H1 (cell line): ENCODE measurements around the gene SLC36A4. TPM values are rescaled to one million over a fixed set of nuclear protein-coding genes. Genes with fewer than 3 reads are reported as not detected.

ENCODE experiments used
- CTCF ChIA-PET: fragments of 300-600 bp; sonication (Branson Sonifier 250); formaldehyde crosslinking; loops from one replicate; lab custom pipeline; 2021; ENCODE audit not compliant: partially characterized antibody; lab: Charles Lee
- POLR2A ChIA-PET: fragments of 300-600 bp; sonication (Branson Sonifier 250); formaldehyde crosslinking; loops from one replicate; lab custom pipeline; 2021; ENCODE audit warnings: inconsistent platforms; ENCODE audit not compliant: partially characterized antibody; lab: Charles Lee
- DNase-seq, 2 experiments: peaks; one replicate each; pipeline versions ENCODE4 v3.0.0 to v3.0.0-alpha.2; 2010 to 2022; ENCODE audit warnings: low spot score in 2 of 2, low read depth in 1 of 2, mixed read lengths in 1 of 2
- FAIRE-seq: peaks from 2 replicates; lab custom pipeline; 2011; peaks lifted over from hg19 to GRCh38; lab: Jason Lieb, UNC
- H2AFZ ChIP-seq: 2 replicates; pipeline ENCODE4 v1.8.1; 2012; ENCODE audit warnings: low read length, inconsistent platforms
- H2AK5ac ChIP-seq: 2 replicates; pipeline ENCODE4 v1.6.1; 2013; ENCODE audit warnings: low read depth, low read length
- H2BK120ac ChIP-seq: replicated peaks from 2 replicates; pipeline ENCODE3; 2013; ENCODE audit warnings: low read depth, low read length, inconsistent platforms
- H2BK12ac ChIP-seq: 2 replicates; pipeline ENCODE4 v1.6.1; 2013; ENCODE audit warnings: low read depth, low read length
- H2BK15ac ChIP-seq: 2 replicates; pipeline ENCODE4 v1.6.1; 2013; ENCODE audit warnings: low read length
- H2BK20ac ChIP-seq: 2 replicates; pipeline ENCODE4 v1.6.1; 2013; ENCODE audit warnings: low read length
- H2BK5ac ChIP-seq: 2 replicates; pipeline ENCODE4 v1.6.1; 2013; ENCODE audit warnings: low read depth, low read length
- H3K14ac ChIP-seq: 2 replicates; pipeline ENCODE4 v1.6.1; 2013; ENCODE audit warnings: inconsistent platforms; ENCODE audit not compliant: insufficient read length
- H3K18ac ChIP-seq: 2 replicates; pipeline ENCODE4 v1.6.1; 2013; ENCODE audit warnings: low read length; ENCODE audit errors: extremely low read depth
- H3K23ac ChIP-seq: 2 replicates; pipeline ENCODE4 v1.6.1; 2013; ENCODE audit warnings: inconsistent platforms; ENCODE audit not compliant: insufficient read length
- H3K23me2 ChIP-seq: 2 replicates; pipeline ENCODE4 v1.6.1; 2013; ENCODE audit warnings: low read depth, low read length
- H3K27ac ChIP-seq: 2 replicates; pipeline ENCODE4 v1.6.1; 2011; ENCODE audit warnings: low read depth, low read length, inconsistent platforms
- H3K27me3 ChIP-seq, 4 experiments: replicated peaks in 1 of 4; 1 replicate in 1 of 4; 2 replicates in 3 of 4; pipeline versions ENCODE4 v1.6.1 to v1.8.1; 2011 to 2013; ENCODE audit warnings: low read length in 3 of 4, mild to moderate bottlenecking in 3 of 4, inconsistent platforms in 2 of 4, mixed read lengths in 2 of 4, moderate library complexity in 1 of 4; ENCODE audit not compliant: control insufficient read depth in 3 of 4, insufficient read depth in 3 of 4; ENCODE audit errors: extremely low read depth in 1 of 4
- H3K36me3 ChIP-seq, 4 experiments: 2 replicates each; pipeline versions ENCODE4 v1.6.1 to v1.8.1; 2011 to 2013; ENCODE audit warnings: mild to moderate bottlenecking in 4 of 4, low read length in 3 of 4, moderate library complexity in 2 of 4, control low read depth in 1 of 4, inconsistent platforms in 1 of 4; ENCODE audit not compliant: insufficient read depth in 4 of 4, control insufficient read depth in 2 of 4
- H3K4ac ChIP-seq: replicated peaks from 2 replicates; pipeline ENCODE3; 2013; ENCODE audit warnings: low read length, low read depth, mixed read lengths, inconsistent platforms; ENCODE audit not compliant: insufficient read length
- H3K4me1 ChIP-seq, 4 experiments: replicated peaks in 1 of 4; 1 replicate in 1 of 4; 2 replicates in 3 of 4; pipeline versions ENCODE4 v1.6.1 to v1.8.1; 2011 to 2013; ENCODE audit warnings: low read length in 3 of 4, inconsistent platforms in 2 of 4, mixed read lengths in 1 of 4; ENCODE audit not compliant: insufficient read depth in 4 of 4, control insufficient read depth in 3 of 4
- H3K4me2 ChIP-seq, 2 experiments: 2 replicates each; pipeline versions ENCODE4 v1.6.1 to v1.8.1; 2011 to 2013; ENCODE audit warnings: low read depth in 2 of 2, low read length in 2 of 2, control low read depth in 1 of 2, inconsistent platforms in 1 of 2, mild to moderate bottlenecking in 1 of 2; ENCODE audit not compliant: insufficient read depth in 1 of 2
- H3K4me3 ChIP-seq, 4 experiments: fragments of 200-600, 300-600 bp in 1 of 4; sonication (generic), shearing (Covaris generic), sonication (Bioruptor Twin) in 1 of 4; 2 replicates each; pipeline versions ENCODE4 v1.5.1 to v1.8.1; 2011 to 2016; ENCODE audit warnings: low read length in 4 of 4, low read depth in 3 of 4, control low read depth in 2 of 4, inconsistent platforms in 2 of 4, mild to moderate bottlenecking in 2 of 4, mixed read lengths in 1 of 4, moderate library complexity in 1 of 4; ENCODE audit not compliant: insufficient read depth in 2 of 4; ENCODE audit errors: extremely low read depth in 1 of 4
- H3K56ac ChIP-seq: replicated peaks from 2 replicates; pipeline ENCODE3; 2013; ENCODE audit warnings: low read depth, mild to moderate bottlenecking, mixed read lengths, low read length, inconsistent platforms; ENCODE audit not compliant: insufficient read length
- H3K79me1 ChIP-seq: 2 replicates; pipeline ENCODE4 v1.6.1; 2013; ENCODE audit warnings: low read depth, low read length, control low read depth
- H3K79me2 ChIP-seq, 2 experiments: 2 replicates each; pipeline versions ENCODE4 v1.6.1 to v1.8.1; 2012 to 2013; ENCODE audit warnings: low read length in 2 of 2, mild to moderate bottlenecking in 2 of 2, inconsistent platforms in 1 of 2; ENCODE audit not compliant: insufficient read depth in 2 of 2, control insufficient read depth in 1 of 2
- H3K9ac ChIP-seq, 4 experiments: replicated peaks in 1 of 4; 1 replicate in 1 of 4; 2 replicates in 3 of 4; pipeline versions ENCODE4 v1.6.1 to v1.8.1; 2011 to 2013; ENCODE audit warnings: low read depth in 3 of 4, low read length in 3 of 4, control low read depth in 2 of 4, mild to moderate bottlenecking in 2 of 4, moderate library complexity in 2 of 4, inconsistent platforms in 1 of 4; ENCODE audit errors: extremely low read depth in 1 of 4
- H3K9me3 ChIP-seq, 2 experiments: 2 replicates each; pipeline versions ENCODE4 v1.6.1 to v1.8.1; 2012 to 2013; ENCODE audit warnings: mild to moderate bottlenecking in 2 of 2, moderate library complexity in 2 of 2, control low read depth in 1 of 2, inconsistent platforms in 1 of 2, low read depth in 1 of 2, low read length in 1 of 2, mixed read lengths in 1 of 2; ENCODE audit not compliant: insufficient read depth in 2 of 2
- H4K20me1 ChIP-seq, 2 experiments: replicated peaks in 1 of 2; 2 replicates each; pipeline versions ENCODE3 to v1.8.1; 2011 to 2013; ENCODE audit warnings: inconsistent platforms in 2 of 2, low read length in 2 of 2, mild to moderate bottlenecking in 1 of 2; ENCODE audit not compliant: insufficient read depth in 2 of 2, control insufficient read depth in 1 of 2
- H4K5ac ChIP-seq: 2 replicates; pipeline ENCODE4 v1.6.1; 2013; ENCODE audit warnings: low read length, low read depth, mixed read lengths, inconsistent platforms; ENCODE audit not compliant: insufficient read length
- H4K8ac ChIP-seq: 2 replicates; pipeline ENCODE4 v1.8.0; 2013; ENCODE audit warnings: mild to moderate bottlenecking, moderate library complexity, low read length, inconsistent platforms; ENCODE audit not compliant: insufficient read depth; ENCODE audit errors: extremely low read depth
- H4K91ac ChIP-seq: replicated peaks from 2 replicates; pipeline ENCODE3; 2013; ENCODE audit warnings: low read length, mixed read lengths, inconsistent platforms; ENCODE audit not compliant: insufficient read length
- BRCA1 ChIP-seq: IDR thresholded peaks from 2 replicates; pipeline ENCODE4 v1.6.1; 2012; ENCODE audit warnings: low read depth, low read length, improper control_type of control experiment
- CBX5 ChIP-seq: fragments of 300-800, 300-1000 bp; sonication (generic); IDR thresholded peaks from 2 replicates; pipeline ENCODE4 v1.7.1; 2016; ENCODE audit warnings: antibody characterized with exemption, low read length, low read depth
- CHD2 ChIP-seq: IDR thresholded peaks from 2 replicates; pipeline ENCODE4 v1.6.1; 2012; ENCODE audit warnings: low read length, improper control_type of control experiment
- EZH2 ChIP-seq: fragments of 200-600 bp; sonication (generic); IDR thresholded peaks from 2 replicates; pipeline ENCODE4 v1.7.1; 2012; ENCODE audit warnings: low read depth, mild to moderate bottlenecking, moderate library complexity, low read length, inconsistent platforms; ENCODE audit not compliant: severe bottlenecking
- HDAC2 ChIP-seq, 2 experiments: fragments of 300-600 bp in 1 of 2; sonication (generic) in 1 of 2; IDR thresholded peaks; 2 replicates each; pipeline ENCODE4 v1.6.1; 2011 to 2012; ENCODE audit warnings: low read depth in 2 of 2, low read length in 2 of 2, mild to moderate bottlenecking in 2 of 2, moderate library complexity in 2 of 2, borderline replicate concordance in 1 of 2, inconsistent platforms in 1 of 2
- JUND ChIP-seq: IDR thresholded peaks from 2 replicates; pipeline ENCODE4 v1.6.1; 2011; ENCODE audit warnings: mild to moderate bottlenecking, improper control_type of control experiment, low read length
- NANOG ChIP-seq: IDR thresholded peaks from 2 replicates; pipeline ENCODE4 v1.6.1; 2011; ENCODE audit warnings: low read length, low read depth, mild to moderate bottlenecking, inconsistent platforms; ENCODE audit not compliant: insufficient read depth, poor library complexity, severe bottlenecking
- POLR2AphosphoS5 ChIP-seq: IDR thresholded peaks from 2 replicates; pipeline ENCODE4 v1.6.1; 2011; ENCODE audit warnings: low read depth, low read length
- RAD21 ChIP-seq, 2 experiments: IDR thresholded peaks in 1 of 2; conservative IDR thresholded peaks in 1 of 2; 2 replicates each; pipeline ENCODE4 v1.6.1; 2011; ENCODE audit warnings: low read depth in 2 of 2, low read length in 2 of 2, improper control_type of control experiment in 1 of 2, inconsistent platforms in 1 of 2, mild to moderate bottlenecking in 1 of 2, moderate library complexity in 1 of 2
- RFX5 ChIP-seq: IDR thresholded peaks from 2 replicates; pipeline ENCODE4 v1.6.1; 2011; ENCODE audit warnings: low read depth, low read length, improper control_type of control experiment, borderline replicate concordance
- SIX5 ChIP-seq: IDR thresholded peaks from 2 replicates; pipeline ENCODE4 v1.6.1; 2011; ENCODE audit warnings: mild to moderate bottlenecking, low read depth, low read length
- SP1 ChIP-seq: IDR thresholded peaks from 2 replicates; pipeline ENCODE4 v1.6.1; 2011; ENCODE audit warnings: low read depth, low read length
- TAF1 ChIP-seq: IDR thresholded peaks from 2 replicates; pipeline ENCODE4 v1.6.1; 2011; ENCODE audit warnings: mild to moderate bottlenecking, low read depth, low read length
- WGBS, 2 experiments: shearing (Covaris generic) in 1 of 2; methylation state at CpG; one replicate each; pipeline versions ENCODE4 v1.1.6 to v1.1.7; 2013 to 2015; ENCODE audit warnings: low lambda C conversion rate in 2 of 2, mixed read lengths in 2 of 2, inconsistent platforms in 1 of 2, low coverage in 1 of 2, missing lambda C conversion rate in 1 of 2; ENCODE audit not compliant: insufficient replicate concordance in 2 of 2, insufficient coverage in 1 of 2, insufficient read length in 1 of 2; ENCODE audit errors: extremely low coverage in 1 of 2, missing lambda C conversion rate in 1 of 2; 5-methylcytosine and 5-hydroxymethylcytosine counted together
- polyA plus RNA-seq, 7 experiments: library from polyadenylated mRNA; depleted of rRNA in 3 of 7; stranded (reverse) in 5 of 7; unstranded in 2 of 7; fragments of >200 nt in 5 of 7; fragments of 200-250 nt in 2 of 7; gene quantifications; 1 replicate in 5 of 7; 2 replicates in 1 of 7; 4 replicates in 1 of 7; pipeline versions ENCODE4 v1.2.1 to v1.2.3, GENCODE V29; 2011 to 2013; ENCODE audit warnings: missing spikeins in 2 of 7, mixed read lengths in 2 of 7
- total RNA-seq: library from RNA; stranded (reverse); fragmentation: NEBNext Ultra II Directional; extraction: Animal tissue kit (Norgen Biotek cat#: 25700); gene quantifications from 2 replicates; pipeline ENCODE4 v1.2.1, GENCODE V29; 2021

Gene SLC36A4
- total and polyA plus RNA-seq, 2 of the 8 experiments (the other 6 are each of a cell fraction or from before 2014, with no cell fraction given), result 10.2 to 22.7 TPM

DNA sequence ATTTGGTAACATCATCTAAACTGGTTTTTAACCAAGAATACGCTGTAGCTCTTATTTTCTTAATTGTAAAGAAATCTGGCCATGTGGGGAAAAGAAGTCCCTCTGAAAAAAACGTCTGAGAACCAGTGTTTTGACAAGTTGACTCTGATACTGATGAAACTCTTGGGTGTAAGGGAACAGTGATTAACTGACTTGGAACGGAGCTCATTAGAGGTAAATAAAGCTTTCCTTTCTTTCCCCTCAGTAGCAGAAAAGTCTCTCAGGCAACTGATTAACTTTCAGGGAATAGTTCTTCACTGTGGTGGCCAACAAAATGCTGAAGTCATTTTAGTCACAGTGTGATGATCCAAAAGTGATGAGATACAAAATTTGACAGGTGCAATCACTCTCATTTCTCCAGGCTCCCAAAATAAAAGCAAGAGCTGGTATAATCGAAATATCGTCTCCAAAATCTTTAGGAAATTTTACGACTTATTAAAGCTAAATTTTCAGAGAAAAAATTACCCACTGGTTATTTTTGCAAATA, 52.3 kb downstream of the SLC36A4 start:
- no peaks in the 10 kb centered on the region for H3K79me2 ChIP-seq
- POLR2A ChIA-PET, result interaction anchor here (0.6 to 3.7 kb wide), 5 partner anchors 9 to 86 kb away, joined by 3 to 11 read pairs (median 3); no protein-coding TSS in a partner anchor
- no peak overlapping the region for H3K4me3 ChIP-seq
- H4K20me1 ChIP-seq, result no peaks in the 10 kb centered on the region
- H4K8ac ChIP-seq, result no peak overlapping the region
- no peak overlapping the region for H2BK12ac ChIP-seq
- FAIRE-seq, result no peak
- CTCF ChIA-PET, result interaction anchor here (0.6 to 2.3 kb wide), 9 partner anchors 9 to 805 kb away, joined by 3 to 8 read pairs (median 4); no protein-coding TSS in a partner anchor
- H3K23ac ChIP-seq, result no peak overlapping the region
- no peaks in the 10 kb centered on the region for H3K79me1 ChIP-seq
- no peak for DNase-seq
- H2AK5ac ChIP-seq, result no peak overlapping the region
- TF ChIP-seq TAF1 (no peak), NANOG (no peak), CHD2 (no peak), RAD21 (IDR thresholded peaks at IDR 0.05 in 1 of 2, conservative IDR thresholded peaks at IDR 0.05 in 1 of 2; ENCODE audit: low read depth in 2 of 2, low read length in 2 of 2) (no peak), JUND (no peak), SIX5 (no peak), HDAC2 (IDR thresholded peaks at IDR 0.05; ENCODE audit: borderline replicate concordance in 1 of 2, low read depth in 2 of 2, low read length in 2 of 2) (no peak), EZH2 (no peak), SP1 (no peak), CBX5 (no peak), RFX5 (no peak), BRCA1 (no peak), POLR2AphosphoS5 (no peak)
- no peak overlapping the region for H2BK20ac ChIP-seq
- H3K18ac ChIP-seq, result no peak overlapping the region
- peaks cover 0 to 9% (median 0%) of the 10 kb centered on the region in 4 experiments; a peak in 1 of 8 replicates for H3K36me3 ChIP-seq
- H2BK120ac ChIP-seq, result no peak overlapping the region
- H3K4ac ChIP-seq, result no peak overlapping the region
- no peaks in the 10 kb centered on the region; the same call in 1 of the 2 replicates for H3K23me2 ChIP-seq
- no peaks in the 10 kb centered on the region for H3K9me3 ChIP-seq
- H3K14ac ChIP-seq, result no peak overlapping the region
- 91% methylated on average over 6 of the region's 6 CpGs; no CpG with 5 or more reads in 1 of the 2 experiments for WGBS, 2 experiments
- no peak overlapping the region for H4K91ac ChIP-seq
- no peaks in the 10 kb centered on the region for H3K27me3 ChIP-seq
- no peak overlapping the region for H2BK15ac ChIP-seq
- H3K4me2 ChIP-seq, result no peak overlapping the region
- no peak overlapping the region for H3K56ac ChIP-seq
- H3K27ac ChIP-seq, result no peak overlapping the region
- H2AFZ ChIP-seq, result no peak overlapping the region
- H4K5ac ChIP-seq, result no peak overlapping the region
- H3K4me1 ChIP-seq, result no peaks in the 10 kb centered on the region
- H2BK5ac ChIP-seq, result no peak overlapping the region
- H3K9ac ChIP-seq, result no peak overlapping the region
